NCI-H2107 treated with DMSO at 0.1 percent for 48 hours (cell line): ENCODE data around the gene ARHGAP26.
A peak's percentile ranks its signal among the peaks of the same experiment; 100 is the strongest.
"Not testable (repeated sequence)": the region's sequence is repeated elsewhere in the genome, so short reads cannot be mapped to it uniquely, and the experiment has no call there.

Source experiments
- DNase-seq: peaks from one replicate; lab custom pipeline; 2025; ENCODE audit not compliant: unreplicated experiment; lab: John Stamatoyannopoulos, UW

Gene ARHGAP26

GRCh38 chr5:143106174-143106573 is 336.0 kb downstream of the ARHGAP26 start:
- peak; percentile 16 for DNase-seq

- DNase-seq: no peak
Measured at GRCh38 chr5:143108498-143109128, 338.4 kb downstream of the ARHGAP26 start.

GRCh38 chr5:143110591-143110990 is 340.4 kb downstream of the ARHGAP26 start:
- DNase-seq: no peak

- DNase-seq: no peak
Measured at GRCh38 chr5:143111799-143112198, 341.6 kb downstream of the ARHGAP26 start.

- no peak for DNase-seq
Measured at GRCh38 chr5:143113461-143113860, 343.3 kb downstream of the ARHGAP26 start.

GRCh38 chr5:143114481-143114880 is 344.3 kb downstream of the ARHGAP26 start:
- no peak for DNase-seq

GRCh38 chr5:143115381-143115780 is 345.2 kb downstream of the ARHGAP26 start:
- DNase-seq: no peak

GRCh38 chr5:143116814-143117213 is 346.6 kb downstream of the ARHGAP26 start:
- DNase-seq: no peak

GRCh38 chr5:143117821-143118220 is 347.6 kb downstream of the ARHGAP26 start:
- DNase-seq: no peak

GRCh38 chr5:143118222-143118621 is 348.0 kb downstream of the ARHGAP26 start:
- DNase-seq: no peak

GRCh38 chr5:143118818-143119217 is 348.6 kb downstream of the ARHGAP26 start:
- not testable (repeated sequence) for DNase-seq

- DNase-seq: no peak
Measured at GRCh38 chr5:143119291-143119769, 349.2 kb downstream of the ARHGAP26 start.

- DNase-seq: no peak
Measured at GRCh38 chr5:143119881-143120341, 349.7 kb downstream of the ARHGAP26 start.

- no peak for DNase-seq
Measured at GRCh38 chr5:143120460-143121134, 350.4 kb downstream of the ARHGAP26 start.

- DNase-seq: no peak
Measured at GRCh38 chr5:143121135-143121475, 350.9 kb downstream of the ARHGAP26 start.

- DNase-seq: no peak
Measured at GRCh38 chr5:143124593-143124992, 354.4 kb downstream of the ARHGAP26 start.

- no peak for DNase-seq
Measured at GRCh38 chr5:143126174-143127019, 356.2 kb downstream of the ARHGAP26 start.

GRCh38 chr5:143128412-143129071 is 358.4 kb downstream of the ARHGAP26 start:
- DNase-seq: no peak

GRCh38 chr5:143129203-143129602 is 359.0 kb downstream of the ARHGAP26 start:
- no peak for DNase-seq

GRCh38 chr5:143129910-143130612 is 359.9 kb downstream of the ARHGAP26 start:
- no peak for DNase-seq
